Ascending aorta (tissue), 2 donors: Measurements from ENCODE around the gene XPNPEP1. TPM values are rescaled to one million over a fixed set of nuclear protein-coding genes. Genes with fewer than 3 reads are reported as not detected.

Experiments
- DNase-seq, 2 donors: peaks; one replicate each; pipeline ENCODE4 v3.0.0-alpha.2; 2019; ENCODE audit warnings: low spot score in 2 of 2
- H3K27ac ChIP-seq, 2 donors: fragments of 200-600 bp; sonication (generic); one replicate each; pipeline ENCODE4 v1.5.1; 2016 to 2017; ENCODE audit warnings: mild to moderate bottlenecking in 1 of 2
- H3K27me3 ChIP-seq: fragments of 200-600 bp; sonication (generic); one replicate; pipeline ENCODE4 v1.5.1; 2017
- H3K36me3 ChIP-seq, 2 donors: fragments of 200-600 bp; sonication (generic); one replicate each; pipeline ENCODE4 v1.5.1; 2016
- H3K4me1 ChIP-seq, 2 donors: fragments of 200-600 bp; sonication (generic); one replicate each; pipeline ENCODE4 v1.5.1; 2016 to 2017; ENCODE audit warnings: mild to moderate bottlenecking in 1 of 2
- H3K4me3 ChIP-seq, 2 donors: fragments of 200-600 bp; sonication (generic); one replicate each; pipeline ENCODE4 v1.5.1; 2016 to 2017; ENCODE audit warnings: mild to moderate bottlenecking in 1 of 2
- H3K9me3 ChIP-seq, 2 donors: fragments of 200-600 bp; sonication (generic); one replicate each; pipeline ENCODE4 v1.5.1; 2016
- intact Hi-C: fragments of 100-400 bp; cut with DNase I; formaldehyde crosslinking; loops from one replicate; pipeline ENCODE4 v1.15.1; 2023
- total RNA-seq: library from RNA; depleted of rRNA; stranded (reverse); fragments of >200 nt; gene quantifications from one replicate; pipeline ENCODE4 v1.1.0, GENCODE V29; 2016
- TF ChIP-seq, protein P1 (sequence below), 3 experiments: fragments of 200-600 bp in 2 of 3; fragments of 450-650 bp in 1 of 3; sonication (generic) in 2 of 3; IDR thresholded peaks; one replicate each; pipeline ENCODE4 v1.5.1; 2016 to 2019; ENCODE audit warnings: antibody characterized with exemption in 3 of 3, mild to moderate bottlenecking in 1 of 3, moderate library complexity in 1 of 3

XPNPEP1 gene
- 212 TPM for total RNA-seq

DNA sequence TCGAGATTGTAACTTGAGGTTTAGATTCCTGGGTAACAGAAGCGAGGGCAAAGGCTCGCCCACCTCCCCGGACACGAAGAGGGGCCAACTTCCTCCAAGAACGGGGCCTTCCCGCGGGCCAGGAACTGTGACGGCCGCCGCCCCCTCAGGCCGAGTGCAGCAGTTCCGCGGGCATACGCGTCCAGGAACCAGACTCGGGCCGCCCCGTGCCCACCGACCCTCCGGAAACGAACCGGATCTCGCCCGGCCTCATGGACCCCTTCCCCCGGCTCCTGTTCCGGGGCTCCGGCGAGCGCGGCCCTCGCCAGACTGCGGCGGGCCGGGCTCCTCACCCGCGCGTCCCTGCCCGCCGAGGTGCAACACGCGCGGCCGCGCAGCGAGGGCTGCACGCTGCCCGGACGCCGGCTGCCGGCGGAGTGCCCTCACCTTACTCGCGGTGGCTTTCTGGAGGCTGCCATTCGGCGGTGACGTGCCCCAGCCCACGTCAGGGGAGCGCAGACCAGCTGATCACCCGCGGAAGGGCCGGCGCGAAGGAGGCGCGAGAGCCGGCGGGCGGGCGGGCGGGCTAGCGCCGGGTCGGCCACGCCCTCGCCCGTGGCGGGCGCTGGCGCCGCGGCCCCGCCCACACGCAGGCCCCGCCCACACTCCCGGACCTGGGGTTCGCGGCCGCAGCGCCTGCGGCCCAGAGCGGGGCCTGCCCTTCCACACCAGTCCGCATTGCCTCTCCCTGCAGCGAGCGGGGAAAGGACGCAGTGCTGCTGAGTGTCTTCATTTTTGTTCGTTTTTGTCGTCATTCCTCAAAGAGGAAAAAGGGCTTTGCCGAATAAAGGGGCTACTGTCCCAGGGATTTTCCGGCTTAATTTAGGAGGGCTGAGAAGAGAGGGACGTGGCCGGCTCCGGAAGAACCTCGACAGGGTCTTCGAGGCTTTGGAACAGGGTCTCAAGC, at the start of gene XPNPEP1:
TSS of gene XPNPEP1 (minus strand) at position 536 of the 946 bp plus-strand sequence. CDS start at position 458, 78 bp downstream.
- DNase-seq: peak; percentile 65 to 94
- TF ChIP-seq, protein P1, sequence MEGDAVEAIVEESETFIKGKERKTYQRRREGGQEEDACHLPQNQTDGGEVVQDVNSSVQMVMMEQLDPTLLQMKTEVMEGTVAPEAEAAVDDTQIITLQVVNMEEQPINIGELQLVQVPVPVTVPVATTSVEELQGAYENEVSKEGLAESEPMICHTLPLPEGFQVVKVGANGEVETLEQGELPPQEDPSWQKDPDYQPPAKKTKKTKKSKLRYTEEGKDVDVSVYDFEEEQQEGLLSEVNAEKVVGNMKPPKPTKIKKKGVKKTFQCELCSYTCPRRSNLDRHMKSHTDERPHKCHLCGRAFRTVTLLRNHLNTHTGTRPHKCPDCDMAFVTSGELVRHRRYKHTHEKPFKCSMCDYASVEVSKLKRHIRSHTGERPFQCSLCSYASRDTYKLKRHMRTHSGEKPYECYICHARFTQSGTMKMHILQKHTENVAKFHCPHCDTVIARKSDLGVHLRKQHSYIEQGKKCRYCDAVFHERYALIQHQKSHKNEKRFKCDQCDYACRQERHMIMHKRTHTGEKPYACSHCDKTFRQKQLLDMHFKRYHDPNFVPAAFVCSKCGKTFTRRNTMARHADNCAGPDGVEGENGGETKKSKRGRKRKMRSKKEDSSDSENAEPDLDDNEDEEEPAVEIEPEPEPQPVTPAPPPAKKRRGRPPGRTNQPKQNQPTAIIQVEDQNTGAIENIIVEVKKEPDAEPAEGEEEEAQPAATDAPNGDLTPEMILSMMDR (IDR thresholded peaks at IDR 0.05): peak in 2 of 3 experiments; percentile 5 to 12
- Histone ChIP-seq H3K27ac (peak within 1 kb of the TSS; percentile 93 to 98), H3K4me3 (peak within 1 kb of the TSS; percentile 94 to 97), H3K9me3 (no peaks in the 10 kb centered on the region), H3K36me3 (no peaks in the 10 kb centered on the region), H3K27me3 (no peaks in the 10 kb centered on the region), H3K4me1 (peaks cover 3 to 10% of the 10 kb centered on the region in 2 donors)
- intact Hi-C loops: loop anchor here (2.0 to 5.0 kb wide), 4 partner anchors 24 to 84 kb away; partner anchors contain the start of gene ADD3

DNA sequence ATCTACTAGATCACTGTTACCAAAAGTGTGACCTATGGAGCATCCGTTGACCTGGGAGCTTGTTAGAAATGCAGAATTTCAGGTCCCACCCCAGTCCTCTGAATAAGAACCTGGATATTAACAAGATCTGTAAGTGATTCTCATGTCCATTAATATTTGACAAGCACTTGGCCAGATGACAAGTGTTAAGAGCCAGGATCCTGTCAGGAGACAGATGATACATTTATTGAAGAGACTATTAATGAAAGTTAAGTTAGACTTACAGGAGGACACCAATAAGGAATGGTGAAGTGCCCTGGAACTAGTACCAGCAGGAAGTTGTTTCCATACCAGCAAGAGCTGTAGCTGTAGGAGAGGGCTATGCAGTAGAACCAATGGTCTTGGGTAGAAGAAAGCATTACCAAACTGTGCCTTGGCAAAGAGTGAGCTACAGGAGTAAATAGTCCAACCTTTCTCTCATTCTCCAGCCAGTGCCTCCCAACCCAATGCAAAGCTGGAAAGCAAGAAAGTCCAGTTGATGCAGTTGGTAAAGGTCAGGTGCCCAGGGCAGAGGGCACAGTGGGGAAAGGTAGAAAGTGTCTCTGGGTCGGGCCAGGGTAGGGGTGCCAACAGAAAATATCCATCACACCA, 49.2 kb upstream of the XPNPEP1 start:
- TF ChIP-seq, protein P1 (IDR thresholded peaks at IDR 0.05): no peak
- Histone ChIP-seq H3K27ac (no peak overlapping the region), H3K27me3 (no peaks in the 10 kb centered on the region), H3K36me3 (no peaks in the 10 kb centered on the region), H3K4me1 (peaks cover 5 to 40% of the 10 kb centered on the region in 2 donors), H3K4me3 (no peak overlapping the region), H3K9me3 (no peaks in the 10 kb centered on the region)
- intact Hi-C loops: no loop called here
- DNase-seq: no peak

DNA sequence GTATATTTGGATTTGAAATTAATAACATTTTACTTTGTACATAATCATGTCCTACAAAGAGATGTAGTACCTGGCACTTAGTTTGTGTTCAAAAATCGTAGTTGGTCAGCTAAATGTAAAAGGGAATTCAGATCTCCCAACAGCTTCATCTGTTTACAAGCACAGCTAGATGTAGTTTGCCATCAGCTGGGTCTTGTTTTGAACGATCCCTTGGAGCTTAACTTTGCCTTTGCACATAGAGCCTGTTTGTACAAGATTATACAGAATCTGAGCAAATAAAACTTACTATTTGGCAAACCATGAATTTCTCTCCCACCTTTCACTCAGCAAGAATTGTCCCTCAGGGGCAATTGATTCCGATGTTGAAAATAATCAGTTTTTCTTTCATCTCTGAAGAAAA, 48.3 kb upstream of the XPNPEP1 start:
- no peak overlapping the region for H3K4me3 ChIP-seq
- intact Hi-C loops: no loop called here
- H3K4me1 ChIP-seq: peaks cover 11 to 34% of the 10 kb centered on the region in 2 donors
- H3K9me3 ChIP-seq: no peaks in the 10 kb centered on the region
- H3K27ac ChIP-seq: no peak overlapping the region
- DNase-seq: no peak
- no peaks in the 10 kb centered on the region for H3K36me3 ChIP-seq
- H3K27me3 ChIP-seq: no peaks in the 10 kb centered on the region
- TF ChIP-seq, protein P1 (IDR thresholded peaks at IDR 0.05): no peak

DNA sequence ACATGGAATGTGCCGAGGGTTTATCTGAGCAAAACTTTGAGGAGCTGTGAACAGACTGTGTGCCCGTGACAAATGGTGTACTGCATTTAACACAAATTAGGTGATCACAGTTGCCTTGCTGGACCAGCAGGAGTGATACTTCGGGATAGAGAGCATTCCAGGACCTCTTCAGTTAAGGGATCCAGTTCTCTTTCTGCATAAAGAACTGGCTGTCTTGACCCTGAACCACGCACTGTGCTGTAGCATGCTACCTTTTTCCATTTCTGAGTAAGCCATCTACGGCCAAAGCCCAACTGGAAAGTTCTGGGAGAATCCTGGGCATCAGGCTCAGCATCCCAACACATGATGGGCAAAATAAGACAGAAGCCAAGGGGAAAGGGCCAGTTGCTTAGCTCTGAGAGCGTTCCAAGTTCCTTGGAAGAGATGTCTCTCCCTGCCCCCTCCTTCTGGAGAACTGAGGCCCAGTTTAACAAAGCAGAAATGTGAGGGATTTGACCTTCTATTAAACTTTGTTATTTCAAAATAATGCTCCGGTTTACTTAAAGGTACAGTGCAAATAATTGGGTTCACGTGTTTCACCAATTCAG, 46.5 kb upstream of the XPNPEP1 start:
- intact Hi-C loops: loop anchor here (5.0 kb wide), 1 partner anchor 43 kb away; no protein-coding TSS in a partner anchor
- Histone ChIP-seq H3K36me3 (no peaks in the 10 kb centered on the region), H3K9me3 (no peaks in the 10 kb centered on the region), H3K4me3 (peak overlapping the region in 1 of 2 donors; percentile 52), H3K27ac (peak overlapping the region; percentile 27 to 65), H3K4me1 (peaks cover 11 to 42% of the 10 kb centered on the region in 2 donors), H3K27me3 (no peaks in the 10 kb centered on the region)
- no peak for DNase-seq
- TF ChIP-seq, protein P1 (IDR thresholded peaks at IDR 0.05): no peak

DNA sequence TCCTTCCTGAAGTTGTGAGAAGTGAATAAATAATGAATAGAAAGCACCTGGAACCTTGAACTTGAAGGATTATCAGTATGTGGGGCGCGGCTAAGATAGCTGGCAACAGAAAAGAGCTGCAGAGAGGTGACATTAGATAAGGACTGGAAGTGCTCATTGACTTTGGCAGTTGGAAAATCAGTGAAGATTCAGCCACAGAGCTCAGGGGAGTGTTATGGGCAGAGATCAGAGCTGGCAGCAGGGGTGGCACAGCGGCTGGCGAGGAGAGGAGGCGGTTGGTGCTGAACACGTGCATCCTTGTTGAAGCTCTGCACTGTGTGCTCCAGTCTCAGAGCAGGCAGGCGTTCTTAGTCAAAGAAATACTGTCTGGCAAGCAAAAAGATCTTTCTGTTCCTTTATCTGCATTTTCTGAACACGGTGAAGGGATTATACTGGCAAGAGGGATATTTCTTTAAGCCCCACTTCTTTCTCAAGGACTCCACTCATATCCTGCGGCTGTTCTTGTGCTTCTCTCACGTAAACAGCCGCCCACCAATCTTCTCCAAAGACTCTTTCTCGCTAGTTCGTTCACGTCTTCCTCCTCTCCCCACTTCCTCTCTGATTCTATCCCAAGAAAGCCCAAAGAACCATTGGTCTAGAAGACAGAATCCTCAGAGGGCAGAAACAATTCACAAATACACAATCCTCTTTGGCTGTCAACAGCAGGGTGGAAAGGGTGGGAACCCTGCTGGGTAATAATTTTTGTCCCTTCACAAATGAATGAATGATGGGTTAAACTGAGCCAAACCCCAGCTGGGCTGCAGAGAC, 45.8 kb upstream of the XPNPEP1 start:
- intact Hi-C loops: loop anchor here (5.0 kb wide), 1 partner anchor 42 kb away; no protein-coding TSS in a partner anchor
- TF ChIP-seq, protein P1 (IDR thresholded peaks at IDR 0.05): no peak
- Histone ChIP-seq H3K36me3 (no peaks in the 10 kb centered on the region), H3K27me3 (no peaks in the 10 kb centered on the region), H3K4me3 (peak overlapping the region; percentile 10 to 52), H3K27ac (peak overlapping the region; percentile 27 to 65), H3K9me3 (no peaks in the 10 kb centered on the region), H3K4me1 (peaks cover 11 to 42% of the 10 kb centered on the region in 2 donors)
- DNase-seq: no peak
